ENCODE measurements around the gene PDCD6IP.
"Not testable (repeated sequence)": the region's sequence is repeated elsewhere in the genome, so short reads cannot be mapped to it uniquely, and the experiment has no call there.

PDCD6IP gene

GRCh38 chr3:33857701-33858100 is 59.3 kb downstream of the PDCD6IP start:
- not testable (repeated sequence) for DNase-seq

GRCh38 chr3:33858131-33858530 is 59.7 kb downstream of the PDCD6IP start:
- DNase-seq, result no peak

- DNase-seq, result no peak
Observed at GRCh38 chr3:33860373-33861050, 62.1 kb downstream of the PDCD6IP start.

GRCh38 chr3:33865133-33865532 is 66.7 kb downstream of the PDCD6IP start:
- DNase-seq, result no peak

- no peak for DNase-seq
Observed at GRCh38 chr3:33868309-33868708, 69.9 kb downstream of the PDCD6IP start.

- no peak for DNase-seq
Observed at GRCh38 chr3:33869977-33870376, 71.5 kb downstream of the PDCD6IP start.

- no peak for DNase-seq
Observed at GRCh38 chr3:33874815-33875214, 76.4 kb downstream of the PDCD6IP start.

GRCh38 chr3:33875680-33876079 is 77.2 kb downstream of the PDCD6IP start:
- no peak for DNase-seq

GRCh38 chr3:33877187-33877586 is 78.8 kb downstream of the PDCD6IP start:
- no peak for DNase-seq

- DNase-seq, result peak; percentile 62
Observed at GRCh38 chr3:33879540-33879939, 81.1 kb downstream of the PDCD6IP start.

- DNase-seq, result no peak
Observed at GRCh38 chr3:33881156-33882064, 83.0 kb downstream of the PDCD6IP start.

GRCh38 chr3:33882296-33882695 is 83.9 kb downstream of the PDCD6IP start:
- DNase-seq, result no peak

GRCh38 chr3:33883538-33883950 is 85.1 kb downstream of the PDCD6IP start:
- DNase-seq, result no peak

GRCh38 chr3:33883951-33884561 is 85.6 kb downstream of the PDCD6IP start:
- peak; percentile 9 for DNase-seq

GRCh38 chr3:33884701-33885100 is 86.3 kb downstream of the PDCD6IP start:
- DNase-seq, result no peak

GRCh38 chr3:33885496-33885895 is 87.1 kb downstream of the PDCD6IP start:
- no peak for DNase-seq

- no peak for DNase-seq
Observed at GRCh38 chr3:33886015-33886414, 87.6 kb downstream of the PDCD6IP start.

GRCh38 chr3:33887478-33887877 is 89.0 kb downstream of the PDCD6IP start:
- no peak for DNase-seq

- DNase-seq, result no peak
Observed at GRCh38 chr3:33889394-33890039, 91.1 kb downstream of the PDCD6IP start.

GRCh38 chr3:33892655-33893054 is 94.2 kb downstream of the PDCD6IP start:
- no peak for DNase-seq

- no peak for DNase-seq
Observed at GRCh38 chr3:33895658-33896057, 97.2 kb downstream of the PDCD6IP start.

GRCh38 chr3:33897306-33897705 is 98.9 kb downstream of the PDCD6IP start:
- DNase-seq, result no peak

- no peak for DNase-seq
Observed at GRCh38 chr3:33898901-33899300, 100.5 kb downstream of the PDCD6IP start.
